ENCODE data around the gene SYT14.
"Not testable (repeated sequence)": the region's sequence is repeated elsewhere in the genome, so short reads cannot be mapped to it uniquely, and the experiment has no call there.

Gene SYT14

DNA sequence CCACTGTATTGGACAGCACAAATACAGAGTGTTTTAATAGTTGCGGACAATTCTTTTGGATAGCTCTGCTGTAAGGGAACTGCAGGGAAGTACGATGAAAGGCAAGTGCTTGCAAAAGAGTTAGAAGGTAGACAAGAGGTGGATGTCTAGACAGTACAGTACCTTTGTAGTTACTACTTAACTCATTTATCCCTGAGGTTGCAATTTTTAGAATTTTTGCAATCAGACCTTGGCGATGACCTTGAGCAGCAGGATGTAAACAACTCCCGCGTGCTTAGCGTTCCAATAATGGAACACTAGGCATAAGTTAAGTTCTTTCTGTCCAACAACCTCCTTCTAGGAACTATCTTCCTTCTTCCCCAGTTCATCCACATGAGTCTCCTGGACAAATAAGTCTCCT lies 1.9 kb upstream of the SYT14 start:
- no peak for DNase-seq (ENCODE audit: low read depth in 2 of 2)

DNA sequence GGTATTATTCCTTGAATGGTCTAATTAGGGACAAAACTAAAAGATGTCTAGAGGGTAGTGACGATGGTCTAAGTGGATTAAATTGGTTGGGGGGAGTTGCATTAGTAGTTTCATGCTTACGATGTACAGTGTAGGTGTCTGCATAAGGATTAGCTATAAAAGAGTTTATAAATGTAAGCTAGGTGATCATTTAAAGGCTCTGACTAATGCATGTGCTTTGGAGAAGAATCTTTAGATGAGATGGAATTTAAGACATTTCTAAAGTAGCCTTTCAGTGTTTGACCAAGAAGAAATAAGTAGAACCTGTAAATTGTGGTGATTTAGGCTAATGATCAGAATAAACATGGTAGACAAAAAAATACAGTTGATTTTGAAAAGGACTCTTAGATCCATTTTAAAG lies 7.4 kb downstream of the SYT14 start:
- DNase-seq (ENCODE audit: low read depth in 2 of 2) = no peak

DNA sequence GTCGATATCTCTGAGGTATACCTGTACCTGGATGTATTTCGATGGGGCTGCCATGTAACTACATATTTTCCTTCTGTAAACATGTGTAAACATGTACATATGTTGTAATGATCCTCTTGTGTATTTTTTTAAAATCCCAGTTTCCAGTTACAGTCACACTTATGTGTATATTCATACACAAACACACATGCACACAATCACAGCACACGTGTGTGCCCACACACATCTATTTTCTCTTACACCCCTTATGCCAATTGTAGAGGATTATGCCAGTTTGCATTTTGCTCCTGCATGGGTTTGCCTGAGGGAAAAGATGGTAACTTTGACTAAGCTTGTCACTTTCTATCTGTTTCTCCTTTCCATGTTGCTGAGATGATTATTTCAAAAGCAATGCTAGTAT lies 10.1 kb downstream of the SYT14 start:
- DNase-seq (ENCODE audit: low read depth in 2 of 2) = no peak

DNA sequence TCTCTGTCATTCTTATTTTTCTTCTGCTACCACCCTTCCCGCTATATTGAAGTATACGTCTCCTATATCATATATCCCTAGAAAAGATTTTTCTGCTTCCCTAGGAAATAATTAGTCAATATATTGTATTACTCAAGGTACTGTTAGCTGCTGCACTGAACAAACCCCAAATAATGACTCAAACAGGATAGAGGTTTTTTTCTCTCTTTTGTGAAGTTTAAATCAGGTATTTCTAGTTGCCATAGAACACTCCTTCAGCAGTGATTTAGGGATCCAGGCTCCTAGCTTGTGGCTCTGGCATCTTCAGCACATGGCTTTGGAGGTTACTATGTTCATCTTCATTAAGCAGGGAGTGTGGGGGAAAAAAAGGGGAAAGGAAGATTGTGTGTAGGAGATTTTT lies 18.1 kb downstream of the SYT14 start:
- DNase-seq (ENCODE audit: low read depth in 2 of 2) = no peak

DNA sequence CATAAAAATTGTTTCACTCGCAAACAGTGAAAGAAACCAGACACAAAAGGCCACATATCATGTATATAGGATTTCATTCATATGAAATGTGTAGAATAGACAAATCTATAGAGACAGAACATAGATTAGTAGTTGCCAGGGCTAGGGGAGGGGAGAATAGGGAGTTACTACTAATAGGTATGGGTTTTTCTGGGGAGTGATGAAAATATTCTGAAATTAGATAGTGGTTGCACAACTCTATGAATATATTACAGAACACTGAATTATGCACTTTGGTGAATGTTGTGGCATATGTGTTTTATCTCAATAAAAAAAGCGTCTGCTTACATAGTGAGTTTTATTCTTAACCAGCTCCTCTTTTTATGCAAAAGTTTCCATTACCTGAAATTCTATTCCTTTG lies 21.6 kb downstream of the SYT14 start:
- DNase-seq (ENCODE audit: low read depth in 2 of 2) = no peak

DNA sequence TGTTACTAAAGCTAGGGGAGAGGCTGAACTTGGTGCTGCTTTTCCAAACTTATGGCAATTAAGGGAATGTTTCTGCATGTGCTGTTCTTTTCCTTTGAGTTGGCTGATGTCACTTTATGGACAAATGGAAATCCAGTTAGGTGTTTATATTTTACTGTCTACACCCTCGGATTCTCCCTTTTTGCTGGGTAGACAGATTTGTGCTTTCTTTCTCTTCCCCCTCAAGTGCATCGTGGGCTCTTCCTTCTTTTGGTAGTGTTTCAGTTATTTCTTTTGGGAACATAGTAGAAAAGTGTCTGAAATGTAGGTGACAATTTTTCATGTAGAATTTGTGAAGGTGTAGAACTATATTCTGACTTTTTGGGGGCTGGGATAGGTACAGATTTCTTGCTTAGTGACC lies 22.9 kb downstream of the SYT14 start:
- no peak for DNase-seq (ENCODE audit: low read depth in 2 of 2)

DNA sequence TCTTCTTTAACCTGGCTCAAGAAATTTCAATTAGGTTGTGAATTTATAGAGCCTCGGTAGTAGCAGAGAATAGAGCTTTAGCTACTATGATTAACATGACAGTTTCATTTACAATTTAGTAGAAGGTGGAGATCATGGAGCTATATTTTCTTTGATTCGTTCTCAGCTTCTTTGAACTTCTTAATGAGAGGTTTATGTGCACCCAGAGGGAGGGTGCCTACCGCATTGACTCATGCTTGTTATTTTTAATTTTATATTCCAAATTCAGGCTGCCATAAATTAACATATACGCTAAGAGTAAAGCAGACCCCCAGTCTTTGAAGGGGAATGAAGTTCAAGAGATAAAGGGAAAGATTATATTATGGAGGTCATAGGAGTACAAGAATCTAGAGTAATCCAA lies 24.4 kb downstream of the SYT14 start:
- no peak for DNase-seq (ENCODE audit: low read depth in 2 of 2)

DNA sequence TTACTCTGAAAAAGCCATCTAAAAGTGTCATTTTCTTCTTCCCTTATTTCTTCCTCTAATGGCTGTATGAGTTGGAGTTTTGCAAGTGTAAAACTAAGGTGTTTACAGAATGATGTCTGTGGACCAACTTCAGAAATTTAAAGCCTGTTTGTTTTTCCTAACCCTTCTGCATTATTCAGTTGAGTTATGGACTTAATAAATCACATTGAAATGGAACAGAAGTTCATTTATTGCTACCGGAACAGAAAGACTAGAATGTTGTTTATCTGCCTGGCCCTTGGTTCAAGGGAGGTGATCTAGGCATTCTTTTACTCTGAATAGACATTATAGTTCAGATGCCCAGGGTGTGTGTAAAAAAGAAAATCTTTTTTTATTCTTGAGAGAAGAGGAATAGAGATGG lies 24.8 kb downstream of the SYT14 start:
- DNase-seq (ENCODE audit: low read depth in 2 of 2) = no peak

DNA sequence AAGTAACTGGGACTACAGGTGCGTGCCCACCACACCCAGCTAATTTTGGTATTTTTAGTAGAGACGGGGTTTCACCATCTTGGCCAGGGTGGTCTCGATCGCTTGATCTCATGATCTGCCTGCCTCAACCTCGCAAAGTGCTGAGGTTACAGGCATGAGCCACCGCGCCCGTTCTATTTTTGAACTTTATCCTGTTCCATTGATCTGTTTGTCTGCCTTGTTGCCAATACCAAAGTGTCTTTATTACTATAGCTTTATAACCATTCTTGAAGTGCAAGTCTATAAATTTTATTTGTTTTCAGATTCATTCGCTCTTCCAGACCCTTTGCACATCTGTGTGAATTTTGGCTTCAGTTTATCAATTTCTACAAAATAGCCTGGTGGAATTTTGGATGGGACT lies 28.0 kb downstream of the SYT14 start:
- DNase-seq (ENCODE audit: low read depth in 2 of 2) = no peak

DNA sequence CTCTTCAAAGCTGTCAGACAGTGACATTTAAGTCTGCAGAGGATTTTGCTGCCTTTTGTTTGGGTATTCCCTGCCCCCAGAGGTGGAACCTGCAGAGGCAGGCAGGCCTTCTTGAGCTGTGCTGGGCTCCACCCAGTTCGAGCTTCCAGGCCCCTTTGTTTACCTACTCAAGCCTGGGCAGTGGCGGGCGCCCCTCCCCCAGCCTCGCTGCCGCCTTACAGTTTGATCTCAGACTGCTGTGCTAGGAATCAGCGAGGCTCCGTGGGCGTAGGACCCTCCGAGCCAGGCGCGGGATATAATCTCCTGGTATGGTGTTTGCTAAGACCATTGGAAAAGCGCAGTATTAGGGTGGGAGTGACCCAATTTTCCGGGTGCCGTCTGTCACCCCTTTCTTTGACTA lies 40.7 kb downstream of the SYT14 start:
- DNase-seq (ENCODE audit: low read depth in 2 of 2) = not testable (repeated sequence)

DNA sequence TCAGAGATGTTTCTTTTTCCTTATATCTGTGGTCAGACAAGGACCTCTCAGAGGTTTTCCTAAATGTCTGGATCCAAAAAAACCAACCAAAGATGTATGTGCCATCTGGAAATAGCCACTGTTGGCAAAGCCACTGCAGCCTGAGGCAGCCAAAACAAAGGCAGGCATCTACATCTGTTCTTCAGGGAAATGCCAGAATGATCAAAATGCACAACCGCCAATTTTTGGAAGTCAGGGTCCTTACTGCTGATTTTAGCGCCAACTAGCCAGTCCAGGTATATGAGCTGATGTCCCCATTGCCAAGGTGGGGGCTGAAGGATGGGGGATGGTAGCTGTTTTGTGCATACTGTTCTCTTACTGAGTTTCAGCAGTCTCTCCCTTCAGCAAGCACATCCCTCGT lies 45.9 kb downstream of the SYT14 start:
- no peak for DNase-seq (ENCODE audit: low read depth in 2 of 2)

DNA sequence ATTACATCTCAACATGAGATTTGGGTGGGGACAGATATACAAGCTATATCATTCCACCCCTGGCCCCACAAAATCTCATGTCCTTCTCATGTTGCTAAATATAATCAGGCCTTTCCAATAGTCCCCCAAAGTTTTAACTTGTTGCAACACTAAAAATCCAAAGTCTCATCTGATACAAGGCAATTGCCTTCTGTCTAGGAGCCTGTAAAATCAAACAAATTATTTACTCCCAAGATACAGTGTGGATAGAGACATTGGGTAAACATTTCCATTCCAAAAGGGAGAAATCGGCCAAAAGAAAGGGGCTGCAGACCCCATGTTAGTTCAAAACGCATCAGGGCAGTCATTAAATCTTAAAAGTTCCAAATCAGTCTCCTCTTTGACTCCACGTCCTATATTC lies 47.0 kb downstream of the SYT14 start:
- DNase-seq (ENCODE audit: low read depth in 2 of 2) = no peak

DNA sequence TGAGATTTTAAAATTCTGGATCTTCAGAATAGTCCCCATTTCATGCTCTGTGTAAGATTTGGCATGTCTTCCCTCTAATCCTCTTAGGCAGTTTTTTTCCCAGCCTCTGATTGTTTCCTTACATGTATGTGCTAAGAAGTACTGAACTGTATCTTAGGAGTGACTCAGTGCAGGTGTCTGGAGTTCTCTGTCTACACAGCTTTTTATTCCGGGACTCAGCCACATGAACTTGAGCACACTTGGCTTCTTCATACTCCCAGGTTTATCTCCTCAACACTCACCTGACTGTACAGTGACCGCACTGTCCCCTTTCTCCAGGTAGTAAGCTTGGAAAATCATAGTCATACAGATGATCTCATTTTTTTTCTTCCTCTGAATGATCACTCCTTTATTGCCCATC lies 50.7 kb downstream of the SYT14 start:
- DNase-seq (ENCODE audit: low read depth in 2 of 2) = no peak

DNA sequence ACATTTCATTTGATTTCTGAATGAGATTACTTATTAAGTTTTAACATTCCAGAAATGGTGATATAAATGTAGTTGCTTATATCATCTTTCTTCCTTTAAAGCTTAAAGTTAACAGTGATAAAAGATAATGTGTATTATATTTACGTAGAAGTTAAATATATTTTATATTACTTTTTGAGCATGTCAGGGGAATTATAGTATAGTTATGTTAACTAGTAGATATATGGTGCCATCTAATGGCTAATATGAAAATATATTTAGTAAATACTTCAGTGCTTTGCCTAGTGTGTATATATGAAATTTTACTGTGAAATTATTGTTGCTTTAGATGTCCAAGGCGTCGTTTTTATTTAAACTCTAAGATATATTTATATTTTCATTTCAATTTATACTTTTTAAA lies 51.5 kb downstream of the SYT14 start:
- no peak for DNase-seq (ENCODE audit: low read depth in 2 of 2)

DNA sequence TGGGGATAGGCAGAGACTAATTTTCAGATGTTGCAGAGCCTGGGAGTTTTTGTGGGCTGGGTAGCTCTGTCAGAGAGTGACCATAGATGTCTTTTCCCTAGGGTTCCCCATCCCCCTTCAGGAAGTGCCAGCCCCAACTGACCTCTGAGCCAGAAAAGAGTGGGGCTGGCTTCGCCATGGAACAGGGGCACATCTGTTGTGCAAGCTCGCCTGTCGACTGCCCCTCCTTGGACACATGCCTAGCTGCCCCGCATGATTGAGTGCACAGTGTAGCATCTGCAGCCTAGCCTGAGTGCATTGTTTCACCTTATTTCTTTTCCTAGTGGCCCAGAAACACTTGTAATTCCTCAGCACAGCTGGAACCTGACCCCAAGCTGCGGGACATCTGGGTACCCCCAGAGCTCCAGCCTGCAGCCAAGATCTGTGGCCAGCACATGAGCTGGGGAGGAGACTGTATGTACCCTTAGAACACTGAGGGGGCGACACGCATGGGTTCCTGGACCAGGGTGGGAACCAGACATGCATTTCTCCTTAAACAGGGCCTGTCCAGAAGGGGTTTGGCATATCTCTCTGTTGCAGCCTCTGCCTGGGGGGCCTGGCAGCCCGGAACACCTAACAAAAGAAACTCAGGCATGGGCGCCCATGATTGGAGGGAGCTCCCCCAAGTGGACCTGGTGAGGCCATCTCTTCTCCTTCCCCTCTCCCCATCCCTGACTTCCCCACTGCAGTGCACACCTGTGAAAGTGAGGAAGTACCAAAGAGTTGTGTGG lies 55.2 kb downstream of the SYT14 start:
- no peak for DNase-seq (ENCODE audit: low read depth in 2 of 2)

DNA sequence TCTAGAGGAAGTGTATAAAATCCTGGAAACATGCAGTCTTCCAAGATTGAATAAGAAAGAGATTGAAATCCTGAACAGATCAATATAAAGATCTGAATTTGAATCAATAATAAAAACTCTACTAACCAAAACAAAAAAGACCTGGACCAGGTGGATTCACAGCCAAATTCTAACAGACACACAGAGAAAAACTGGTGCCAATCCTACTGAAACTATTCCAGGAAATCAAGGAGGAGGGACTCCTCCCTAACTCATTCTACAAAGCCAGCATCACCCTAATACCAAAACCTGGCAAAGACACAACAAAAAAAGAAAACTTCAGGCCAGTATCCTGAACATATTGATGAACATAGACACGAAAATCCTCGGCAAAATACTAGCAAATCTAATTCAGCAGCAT lies 58.3 kb downstream of the SYT14 start:
- no peak for DNase-seq (ENCODE audit: low read depth in 2 of 2)

DNA sequence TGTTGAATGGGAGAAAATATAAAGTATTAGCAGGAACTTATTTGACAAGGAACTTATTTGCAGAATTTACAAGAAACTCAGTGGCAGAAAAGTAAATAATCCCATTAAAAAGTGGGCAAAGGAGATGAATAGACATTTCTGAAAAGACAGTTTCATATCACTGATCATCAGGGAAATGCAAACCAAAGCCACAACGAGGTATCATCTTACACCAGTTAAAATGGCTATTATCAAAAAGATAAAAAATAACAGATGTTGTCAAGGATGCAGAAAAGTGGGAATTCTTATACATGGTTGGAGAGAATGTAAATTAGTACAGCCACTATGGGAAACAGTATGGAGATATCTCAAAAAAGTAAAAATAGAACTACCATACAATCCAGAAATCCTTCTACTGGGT lies 61.0 kb downstream of the SYT14 start:
- DNase-seq (ENCODE audit: low read depth in 2 of 2) = no peak

DNA sequence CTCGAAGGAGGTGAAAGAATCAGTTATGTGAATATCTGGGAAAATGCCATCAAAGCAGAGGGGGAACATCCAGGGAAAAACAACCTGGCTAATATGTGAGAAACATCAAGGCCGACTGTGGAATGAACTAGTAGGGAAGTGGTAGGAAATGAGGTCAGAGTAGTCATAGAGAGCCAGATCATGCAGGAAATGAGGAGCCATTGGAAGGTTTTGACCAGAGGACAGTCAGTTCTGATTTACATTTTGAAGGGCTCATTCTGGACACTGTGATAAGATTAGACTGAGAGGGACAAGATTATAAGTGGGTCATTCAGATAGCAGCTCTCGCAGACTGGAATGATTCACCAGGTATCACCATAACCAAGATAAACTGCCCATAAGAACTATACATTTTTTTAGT lies 63.7 kb downstream of the SYT14 start:
- DNase-seq (ENCODE audit: low read depth in 2 of 2) = no peak

DNA sequence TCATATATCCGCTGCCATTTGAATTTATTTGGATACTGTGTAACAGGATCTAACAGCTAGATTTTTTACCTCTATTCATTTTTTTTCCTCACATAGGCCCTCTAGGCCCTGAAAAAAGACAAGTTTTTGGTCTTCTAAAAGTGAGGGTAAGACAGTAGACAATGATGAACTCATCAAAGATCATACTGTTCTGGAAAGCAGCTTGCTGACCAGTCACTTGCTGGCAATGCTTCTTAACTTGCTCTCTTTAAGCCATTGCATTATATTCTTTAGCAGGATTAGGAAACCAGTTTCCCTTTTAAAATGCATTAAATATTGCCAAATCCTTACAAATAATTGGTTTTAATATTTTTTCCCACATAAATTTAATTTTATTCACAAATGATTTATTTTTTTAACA lies 65.5 kb downstream of the SYT14 start:
- DNase-seq (ENCODE audit: low read depth in 2 of 2) = no peak

DNA sequence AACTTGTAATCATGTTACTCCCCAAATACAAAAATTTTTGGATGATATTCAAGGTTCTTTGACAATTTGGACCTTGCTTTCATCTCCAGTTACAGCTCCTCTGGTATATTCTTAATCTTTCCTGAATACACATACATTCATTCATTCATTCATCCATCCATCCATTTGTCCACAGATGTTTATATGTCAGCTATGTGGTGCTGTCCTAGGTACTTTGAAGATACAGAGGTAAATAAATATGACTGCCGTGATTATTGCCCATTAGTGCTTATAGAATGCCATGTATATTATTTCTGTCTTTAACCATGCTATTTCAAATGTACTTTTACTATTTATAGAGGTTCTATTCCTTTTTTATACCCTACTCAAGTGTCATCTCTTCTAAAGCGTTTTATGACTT lies 72.1 kb downstream of the SYT14 start:
- DNase-seq (ENCODE audit: low read depth in 2 of 2) = no peak

DNA sequence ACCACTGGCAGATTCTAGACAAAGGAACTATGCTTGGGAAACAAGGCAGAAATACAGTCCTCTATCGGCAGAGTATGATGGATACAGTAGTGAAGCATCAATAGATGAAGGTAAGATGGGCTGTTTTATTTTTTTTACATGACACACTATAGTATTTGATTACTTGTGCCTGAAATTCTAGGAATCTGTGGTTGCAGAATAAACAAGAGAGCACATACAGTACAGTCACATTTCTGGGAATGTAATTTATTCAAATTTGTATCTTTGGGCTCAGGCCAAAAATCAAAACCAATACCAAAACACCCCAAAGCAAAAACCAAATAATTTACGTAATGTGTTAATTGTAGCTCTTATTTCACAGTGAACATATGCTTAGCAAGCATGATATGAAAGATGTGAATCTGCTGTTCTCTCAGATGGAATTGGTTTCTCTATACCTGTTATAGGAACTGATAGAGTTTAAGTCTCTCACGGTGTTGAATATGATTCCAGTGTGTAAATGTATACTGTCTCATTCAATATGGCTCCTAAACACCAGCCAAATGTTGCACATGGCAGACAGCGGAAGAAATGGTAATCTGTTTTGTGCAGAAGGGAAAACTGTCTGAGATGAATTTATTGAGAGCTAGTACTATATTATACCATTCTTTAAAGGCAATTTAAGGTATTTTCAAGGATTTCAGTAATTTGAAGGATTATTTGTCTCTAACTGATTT lies 83.3 kb downstream of the SYT14 start:
- DNase-seq (ENCODE audit: low read depth in 2 of 2) = no peak

DNA sequence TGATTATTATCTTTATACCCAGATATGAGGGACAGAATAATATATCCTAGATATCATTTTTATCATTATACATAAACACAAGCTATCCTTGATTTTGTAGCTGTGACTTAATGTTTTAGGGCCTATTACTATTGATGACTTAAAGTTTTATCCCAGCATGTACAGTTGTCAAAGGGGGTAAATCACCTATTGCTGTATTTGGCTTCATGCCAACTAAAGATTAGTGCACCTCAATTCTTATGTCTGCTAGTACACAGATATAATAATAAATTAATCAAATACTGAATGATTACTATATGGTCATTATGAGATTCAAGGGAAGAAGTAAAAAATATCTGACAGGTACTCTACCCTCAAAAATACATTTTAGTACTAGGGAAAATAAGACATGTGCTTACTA lies 84.0 kb downstream of the SYT14 start:
- DNase-seq (ENCODE audit: low read depth in 2 of 2) = no peak

DNA sequence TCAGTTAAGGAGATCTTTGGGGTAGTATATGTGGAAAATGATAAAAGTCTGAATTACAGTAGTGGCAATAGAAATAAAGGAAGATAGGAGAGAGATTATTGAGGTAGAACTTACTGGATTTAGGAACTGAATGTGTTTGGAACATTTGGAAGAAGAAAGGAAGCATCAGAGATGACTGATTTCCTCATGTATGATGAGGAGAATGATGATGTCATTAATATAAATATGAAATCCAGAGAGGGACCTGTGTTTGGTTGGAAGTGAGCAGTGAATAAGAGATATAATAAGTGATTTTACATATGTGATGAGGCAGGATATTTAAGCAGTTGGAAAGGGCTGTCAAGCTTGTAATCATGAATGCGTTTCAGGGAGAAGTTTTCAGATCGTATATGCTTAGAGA lies 86.3 kb downstream of the SYT14 start:
- DNase-seq (ENCODE audit: low read depth in 2 of 2) = no peak

DNA sequence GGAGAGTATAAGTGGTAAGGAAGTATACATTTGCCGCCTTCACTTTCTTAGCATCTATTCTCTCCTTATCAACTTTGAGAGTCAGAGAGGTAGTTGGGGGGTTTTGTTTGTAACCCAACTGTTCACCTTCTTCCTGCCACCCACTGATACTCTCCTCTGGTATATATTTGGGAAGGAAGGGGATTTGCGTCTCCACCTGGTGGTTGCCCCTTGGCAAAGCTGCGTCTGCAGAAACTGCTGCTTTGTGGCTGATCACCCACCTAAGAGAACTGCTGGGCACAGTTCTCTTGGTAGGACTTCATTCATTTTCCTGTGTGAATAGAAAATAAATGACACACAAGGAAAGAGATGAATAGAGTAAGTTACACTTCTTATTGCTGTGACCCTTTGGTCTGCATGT lies 87.0 kb downstream of the SYT14 start:
- no peak for DNase-seq (ENCODE audit: low read depth in 2 of 2)
